Measurements from ENCODE around the gene LINC00237. TPM values are rescaled to one million over a fixed set of nuclear protein-coding genes. Genes with fewer than 3 reads are reported as not detected.

The LINC00237 gene
- total RNA-seq, 1 experiment from 2014 or later: 1.5 TPM

GRCh38 chr20:21050710-21051109 is 55.4 kb downstream of the LINC00237 start:
- intact Hi-C loops (cut with micrococcal nuclease; ENCODE audit: unreplicated experiment): loop anchor here (5.0 kb wide), 2 partner anchors 188 to 457 kb away; no protein-coding TSS in a partner anchor
- Histone ChIP-seq H3K36me3 (ENCODE audit: control insufficient read depth, insufficient read depth, low read length) (no peaks in the 10 kb centered on the region), H3K4me1 (peaks cover 36% of the 10 kb centered on the region), H3K27me3 (replicated peaks; ENCODE audit: control insufficient read depth, insufficient read depth, low read length) (no peaks in the 10 kb centered on the region), H3K4me3 (ENCODE audit: low read depth, low read length) (no peak overlapping the region), H3K9me3 (no peaks in the 10 kb centered on the region)
- no peak overlapping the region for H3K4me3 Mint-ChIP-seq (ENCODE audit: unreplicated experiment)
- peaks cover 28% of the 10 kb centered on the region for H3K4me1 Mint-ChIP-seq (ENCODE audit: low read depth, unreplicated experiment)
- ChIA-PET CTCF (no interaction called here), POLR2A (no interaction called here)
- DNase-seq: no peak
- no TSS peak for BruUV-seq (replicated peaks)
- H3K27me3 Mint-ChIP-seq (ENCODE audit: insufficient read depth, unreplicated experiment): no peaks in the 10 kb centered on the region
- TF ChIP-seq CTCF (IDR thresholded peaks at IDR 0.05; ENCODE audit: insufficient read depth in 1 of 2, low read depth in 1 of 2, low read length in 1 of 2, severe bottlenecking in 1 of 2, unreplicated experiment in 1 of 2): no peak
- no peaks in the 10 kb centered on the region for H3K36me3 Mint-ChIP-seq (ENCODE audit: insufficient read depth, unreplicated experiment)
- H3K27ac Mint-ChIP-seq (ENCODE audit: unreplicated experiment): no peak overlapping the region
- H3K9me3 Mint-ChIP-seq (ENCODE audit: unreplicated experiment): no peaks in the 10 kb centered on the region

GRCh38 chr20:21049305-21049828 is 56.8 kb downstream of the LINC00237 start:
- H3K27me3 ChIP-seq (replicated peaks; ENCODE audit: control insufficient read depth, insufficient read depth, low read length): no peaks in the 10 kb centered on the region
- H3K36me3 Mint-ChIP-seq (ENCODE audit: insufficient read depth, unreplicated experiment): no peaks in the 10 kb centered on the region
- H3K36me3 ChIP-seq (ENCODE audit: control insufficient read depth, insufficient read depth, low read length): no peaks in the 10 kb centered on the region
- DNase-seq: no peak
- no peaks in the 10 kb centered on the region for H3K9me3 ChIP-seq
- H3K4me3 ChIP-seq (ENCODE audit: low read depth, low read length): no peak overlapping the region
- H3K4me1 Mint-ChIP-seq (ENCODE audit: low read depth, unreplicated experiment): peaks cover 29% of the 10 kb centered on the region
- H3K27ac Mint-ChIP-seq (ENCODE audit: unreplicated experiment): no peak overlapping the region
- H3K9me3 Mint-ChIP-seq (ENCODE audit: unreplicated experiment): no peaks in the 10 kb centered on the region
- ChIA-PET CTCF (interaction anchor here (1.0 to 1.2 kb wide), 2 partner anchors 52 to 135 kb away, joined by 4 to 16 read pairs; no protein-coding TSS in a partner anchor), POLR2A (interaction anchor here (1.0 kb wide), 1 partner anchor 52 kb away, joined by 4 read pairs; no protein-coding TSS in a partner anchor)
- no TSS peak for BruUV-seq (replicated peaks)
- no peaks in the 10 kb centered on the region for H3K27me3 Mint-ChIP-seq (ENCODE audit: insufficient read depth, unreplicated experiment)
- intact Hi-C loops (cut with micrococcal nuclease; ENCODE audit: unreplicated experiment): no loop called here
- H3K4me3 Mint-ChIP-seq (ENCODE audit: unreplicated experiment): no peak overlapping the region
- H3K4me1 ChIP-seq: peaks cover 34% of the 10 kb centered on the region
- TF ChIP-seq CTCF (IDR thresholded peaks at IDR 0.05; ENCODE audit: insufficient read depth in 1 of 2, low read depth in 1 of 2, low read length in 1 of 2, severe bottlenecking in 1 of 2, unreplicated experiment in 1 of 2): no peak

- Histone ChIP-seq H3K27me3 (replicated peaks; ENCODE audit: control insufficient read depth, insufficient read depth, low read length) (no peaks in the 10 kb centered on the region), H3K4me1 (peaks cover 32% of the 10 kb centered on the region), H3K9me3 (no peaks in the 10 kb centered on the region), H3K36me3 (ENCODE audit: control insufficient read depth, insufficient read depth, low read length) (no peaks in the 10 kb centered on the region), H3K4me3 (ENCODE audit: low read depth, low read length) (no peak overlapping the region)
- intact Hi-C loops (cut with micrococcal nuclease; ENCODE audit: unreplicated experiment): no loop called here
- peak in 1 of 2 experiments; percentile 71 for DNase-seq
- Mint-ChIP-seq H3K36me3 (ENCODE audit: insufficient read depth, unreplicated experiment) (no peaks in the 10 kb centered on the region), H3K27ac (ENCODE audit: unreplicated experiment) (no peak overlapping the region), H3K4me3 (ENCODE audit: unreplicated experiment) (no peak overlapping the region), H3K4me1 (ENCODE audit: low read depth, unreplicated experiment) (peaks cover 27% of the 10 kb centered on the region), H3K9me3 (ENCODE audit: unreplicated experiment) (no peaks in the 10 kb centered on the region), H3K27me3 (ENCODE audit: insufficient read depth, unreplicated experiment) (no peaks in the 10 kb centered on the region)
- peak; percentile 60 to 76 for TF ChIP-seq CTCF (IDR thresholded peaks at IDR 0.05; ENCODE audit: insufficient read depth in 1 of 2, low read depth in 1 of 2, low read length in 1 of 2, severe bottlenecking in 1 of 2, unreplicated experiment in 1 of 2)
- ChIA-PET CTCF (interaction anchor here (0.5 to 1.2 kb wide), 6 partner anchors 12 to 223 kb away, joined by 3 to 16 read pairs (median 5); no protein-coding TSS in a partner anchor), POLR2A (interaction anchor here (1.0 kb wide), 1 partner anchor 53 kb away, joined by 4 read pairs; no protein-coding TSS in a partner anchor)
- no TSS peak for BruUV-seq (replicated peaks)
These were observed 57.3 kb downstream of the LINC00237 start for GRCh38 chr20:21048841-21049273.

All from Caco-2 (cell line).